ENCODE data around the gene PROX2.

Gene PROX2

GRCh38 chr14:74879427-74880182 is 3.7 kb upstream of the PROX2 start:
- no peak for DNase-seq

- DNase-seq: no peak
Observed at GRCh38 chr14:74875204-74875603, 741 bp downstream of the PROX2 start.

- no peak for DNase-seq
Observed at GRCh38 chr14:74871819-74872218, 4.1 kb downstream of the PROX2 start.

- no peak for DNase-seq
Observed at GRCh38 chr14:74868739-74869138, 7.2 kb downstream of the PROX2 start.

GRCh38 chr14:74867673-74868072 is 8.3 kb downstream of the PROX2 start:
- DNase-seq: no peak

- no peak for DNase-seq
Observed at GRCh38 chr14:74866708-74867389, 9.1 kb downstream of the PROX2 start.

GRCh38 chr14:74865156-74865555 is 10.8 kb downstream of the PROX2 start:
- no peak for DNase-seq

- DNase-seq: no peak
Observed at GRCh38 chr14:74864198-74864597, 11.7 kb downstream of the PROX2 start.

GRCh38 chr14:74863274-74863673 is 12.7 kb downstream of the PROX2 start:
- DNase-seq: no peak

GRCh38 chr14:74861734-74862090 is 14.2 kb downstream of the PROX2 start:
- DNase-seq: no peak

GRCh38 chr14:74860899-74861733 is 14.8 kb downstream of the PROX2 start:
- DNase-seq: no peak

- DNase-seq: no peak
Observed at GRCh38 chr14:74859757-74860552, 16.0 kb downstream of the PROX2 start.

- no peak for DNase-seq
Observed at GRCh38 chr14:74858022-74858421, 17.9 kb downstream of the PROX2 start.

- DNase-seq: no peak
Observed at GRCh38 chr14:74856366-74856765, 19.6 kb downstream of the PROX2 start.

GRCh38 chr14:74855945-74856344 is 20.0 kb downstream of the PROX2 start:
- no peak for DNase-seq

GRCh38 chr14:74855021-74855420 is 20.9 kb downstream of the PROX2 start:
- no peak for DNase-seq

GRCh38 chr14:74853581-74853980 is 22.4 kb downstream of the PROX2 start:
- DNase-seq: no peak

- DNase-seq: no peak
Observed at GRCh38 chr14:74852922-74853530, 22.9 kb downstream of the PROX2 start.

GRCh38 chr14:74848768-74849167 is 27.2 kb downstream of the PROX2 start:
- no peak for DNase-seq

GRCh38 chr14:74846968-74847665 is 28.8 kb downstream of the PROX2 start:
- no peak for DNase-seq

- no peak for DNase-seq
Observed at GRCh38 chr14:74846168-74846567, 29.8 kb downstream of the PROX2 start.

- DNase-seq: no peak
Observed at GRCh38 chr14:74843653-74844052, 32.3 kb downstream of the PROX2 start.

All from cortex of kidney (tissue), 1 donor.